Esophagus squamous epithelium (tissue), 4 donors: ENCODE measurements around the gene DDX3X.

Experiments used
- POLR2A ChIP-seq, 4 donors: fragments of 450-650 bp; IDR thresholded peaks; one replicate each; pipeline ENCODE4 v1.6.1; 2017; ENCODE audit warnings: antibody characterized with exemption in 4 of 4, mild to moderate bottlenecking in 4 of 4, moderate library complexity in 3 of 4
- TF ChIP-seq, protein P1 (sequence below), 6 experiments: fragments of 450-650 bp in 4 of 6; fragments of 200-600 bp in 2 of 6; sonication (generic) in 2 of 6; IDR thresholded peaks; one replicate each; pipeline ENCODE4 v1.5.1; 2016 to 2019; ENCODE audit warnings: antibody characterized with exemption in 6 of 6, mild to moderate bottlenecking in 4 of 6, moderate library complexity in 4 of 6

- TF ChIP-seq, protein P1, sequence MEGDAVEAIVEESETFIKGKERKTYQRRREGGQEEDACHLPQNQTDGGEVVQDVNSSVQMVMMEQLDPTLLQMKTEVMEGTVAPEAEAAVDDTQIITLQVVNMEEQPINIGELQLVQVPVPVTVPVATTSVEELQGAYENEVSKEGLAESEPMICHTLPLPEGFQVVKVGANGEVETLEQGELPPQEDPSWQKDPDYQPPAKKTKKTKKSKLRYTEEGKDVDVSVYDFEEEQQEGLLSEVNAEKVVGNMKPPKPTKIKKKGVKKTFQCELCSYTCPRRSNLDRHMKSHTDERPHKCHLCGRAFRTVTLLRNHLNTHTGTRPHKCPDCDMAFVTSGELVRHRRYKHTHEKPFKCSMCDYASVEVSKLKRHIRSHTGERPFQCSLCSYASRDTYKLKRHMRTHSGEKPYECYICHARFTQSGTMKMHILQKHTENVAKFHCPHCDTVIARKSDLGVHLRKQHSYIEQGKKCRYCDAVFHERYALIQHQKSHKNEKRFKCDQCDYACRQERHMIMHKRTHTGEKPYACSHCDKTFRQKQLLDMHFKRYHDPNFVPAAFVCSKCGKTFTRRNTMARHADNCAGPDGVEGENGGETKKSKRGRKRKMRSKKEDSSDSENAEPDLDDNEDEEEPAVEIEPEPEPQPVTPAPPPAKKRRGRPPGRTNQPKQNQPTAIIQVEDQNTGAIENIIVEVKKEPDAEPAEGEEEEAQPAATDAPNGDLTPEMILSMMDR (IDR thresholded peaks at IDR 0.05), result no peak
- no peak for TF ChIP-seq POLR2A (IDR thresholded peaks at IDR 0.05)
These were observed 18.0 kb downstream of the DDX3X start for GRCh38 chrX:41351923-41352322.
